Stimulated activated CD8-positive, alpha-beta memory T cell treated with anti-CD3 and anti-CD28 coated beads, Interleukin-4, amount 100 ng/mL, for 24 hours (primary cell): ENCODE measurements around the gene NBEAL2.

Experiments used
- DNase-seq: peaks from one replicate; pipeline ENCODE4 v3.0.0-alpha.2; 2020; ENCODE audit warnings: low read depth

Gene NBEAL2

GRCh38 chr3:47042231-47042791 is 62.8 kb downstream of the NBEAL2 start:
- DNase-seq: no peak

DNA sequence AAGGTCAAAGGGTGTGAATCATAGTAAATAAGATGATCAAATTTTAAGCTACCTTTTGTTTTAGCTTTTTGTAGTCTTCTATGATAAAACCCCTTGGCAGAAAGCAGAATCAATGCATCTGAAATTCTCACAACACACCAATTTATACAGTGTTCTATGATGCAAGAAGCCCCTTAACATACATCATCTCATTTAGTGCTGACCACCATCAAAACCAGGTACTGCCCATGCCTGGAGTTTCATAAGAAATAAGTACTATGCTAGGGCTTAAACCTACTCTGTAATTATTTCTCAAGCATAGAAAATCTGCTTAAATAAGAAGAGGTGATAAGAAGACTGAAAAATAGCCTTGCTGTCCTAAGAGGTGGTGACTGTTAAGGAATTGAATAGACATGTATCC is 67.6 kb downstream of the NBEAL2 start:
- no peak for DNase-seq

GRCh38 chr3:47047673-47048072 is 68.2 kb downstream of the NBEAL2 start:
- no peak for DNase-seq

- no peak for DNase-seq
Measured at GRCh38 chr3:47054412-47054811, 74.9 kb downstream of the NBEAL2 start.

- no peak for DNase-seq
Measured at GRCh38 chr3:47056705-47057104, 77.2 kb downstream of the NBEAL2 start.

DNA sequence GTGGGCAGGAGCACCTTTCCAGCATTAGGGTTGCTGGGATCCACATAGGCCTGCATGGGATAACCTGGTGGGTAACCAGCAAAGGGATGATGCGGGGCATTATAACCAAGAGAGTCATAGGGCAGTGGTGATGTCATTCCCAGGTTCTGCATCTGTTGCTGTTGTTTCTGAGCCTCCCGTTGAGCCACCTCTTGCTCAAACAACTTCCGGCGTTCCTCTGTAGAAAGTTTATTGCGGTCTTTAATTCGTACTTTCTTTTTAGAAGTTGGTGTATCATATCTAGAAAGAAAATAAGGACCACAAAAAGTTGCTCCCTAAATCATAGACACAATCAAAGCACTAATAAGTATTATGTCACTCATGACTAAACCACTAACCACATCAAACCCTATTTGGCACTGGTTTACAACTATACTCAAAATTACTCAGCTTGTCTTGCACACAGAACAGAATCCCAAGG is 77.8 kb downstream of the NBEAL2 start:
- DNase-seq: no peak
